Activated CD8-positive, alpha-beta T cell treated with anti-CD3 and anti-CD28 coated beads for 36 hours (primary cell): ENCODE results near the gene KLHL40. TPM values are rescaled to one million over a fixed set of nuclear protein-coding genes. Genes with fewer than 3 reads are reported as not detected.

ENCODE experiments used
- total RNA-seq, 2 experiments: library from RNA; stranded (reverse); gene quantifications; one replicate each; pipeline ENCODE4 v1.2.3, GENCODE V29; 2021

Gene KLHL40
- total RNA-seq, 2 experiments from 2014 or later: not detected

Other genes starting within 250 kb of the KLHL40 start
- gene VIPR1, start 182.9 kb upstream of the KLHL40 start, total RNA-seq: 1 to 10 TPM; 8.5 to 9.0 TPM
- 10 to 100 TPM; 35.0 to 35.7 TPM for gene SEC22C, start 103.6 kb upstream of the KLHL40 start, total RNA-seq
- 10 to 100 TPM; 56.9 to 59.6 TPM for gene SS18L2, start 94.7 kb upstream of the KLHL40 start, total RNA-seq
- gene NKTR, start 84.9 kb upstream of the KLHL40 start, total RNA-seq: 10 to 100 TPM; 63.4 to 65.9 TPM
- gene ZBTB47, start 31.8 kb upstream of the KLHL40 start, total RNA-seq: under 1 TPM; 0.43 to 0.45 TPM
- not detected for gene HHATL, start 17.3 kb downstream of the KLHL40 start, total RNA-seq
- under 1 TPM in 1 of 2 experiments, not detected in 1; 0.29 TPM for gene CCDC13, start 87.7 kb downstream of the KLHL40 start, total RNA-seq
- 10 to 100 TPM; 58.4 to 60.5 TPM for gene HIGD1A, start 119.0 kb downstream of the KLHL40 start, total RNA-seq
- 1 to 10 TPM; 1.2 to 1.4 TPM for gene ACKR2, start 123.9 kb downstream of the KLHL40 start, total RNA-seq
- not detected for gene CYP8B1, start 190.3 kb downstream of the KLHL40 start, total RNA-seq
- gene ZNF662, start 220.6 kb downstream of the KLHL40 start, total RNA-seq: 1 to 10 TPM; 2.1 to 3.2 TPM